Ovary (tissue), 3 donors: Measurements from ENCODE around the gene SETD7.

Experiments used
- CTCF ChIP-seq, 3 donors: fragments of 450-650 bp in 2 of 3; fragments of 200-600 bp in 1 of 3; IDR thresholded peaks; one replicate each; pipeline versions ENCODE4 v1.5.1 to v1.8.0; 2016 to 2022; ENCODE audit warnings: antibody characterized with exemption in 3 of 3, mild to moderate bottlenecking in 1 of 3
- EP300 ChIP-seq: sonication (generic); formaldehyde crosslinking; IDR thresholded peaks from one replicate; pipeline ENCODE4 v1.6.1; 2017; ENCODE audit warnings: antibody characterized with exemption
- POLR2A ChIP-seq: fragments of 450-650 bp; IDR thresholded peaks from one replicate; pipeline ENCODE4 v1.6.1; 2017; ENCODE audit warnings: antibody characterized with exemption, mild to moderate bottlenecking, moderate library complexity
- donor health status: DM: no; HTN: no; CAD: no.

GRCh38 chr4:139582044-139582443 is 26.0 kb upstream of the SETD7 start:
- TF ChIP-seq CTCF (IDR thresholded peaks at IDR 0.05) (no peak), POLR2A (no peak), EP300 (no peak)
